Measurements from ENCODE around the gene HS6ST1.

- TF ChIP-seq, protein P1, sequence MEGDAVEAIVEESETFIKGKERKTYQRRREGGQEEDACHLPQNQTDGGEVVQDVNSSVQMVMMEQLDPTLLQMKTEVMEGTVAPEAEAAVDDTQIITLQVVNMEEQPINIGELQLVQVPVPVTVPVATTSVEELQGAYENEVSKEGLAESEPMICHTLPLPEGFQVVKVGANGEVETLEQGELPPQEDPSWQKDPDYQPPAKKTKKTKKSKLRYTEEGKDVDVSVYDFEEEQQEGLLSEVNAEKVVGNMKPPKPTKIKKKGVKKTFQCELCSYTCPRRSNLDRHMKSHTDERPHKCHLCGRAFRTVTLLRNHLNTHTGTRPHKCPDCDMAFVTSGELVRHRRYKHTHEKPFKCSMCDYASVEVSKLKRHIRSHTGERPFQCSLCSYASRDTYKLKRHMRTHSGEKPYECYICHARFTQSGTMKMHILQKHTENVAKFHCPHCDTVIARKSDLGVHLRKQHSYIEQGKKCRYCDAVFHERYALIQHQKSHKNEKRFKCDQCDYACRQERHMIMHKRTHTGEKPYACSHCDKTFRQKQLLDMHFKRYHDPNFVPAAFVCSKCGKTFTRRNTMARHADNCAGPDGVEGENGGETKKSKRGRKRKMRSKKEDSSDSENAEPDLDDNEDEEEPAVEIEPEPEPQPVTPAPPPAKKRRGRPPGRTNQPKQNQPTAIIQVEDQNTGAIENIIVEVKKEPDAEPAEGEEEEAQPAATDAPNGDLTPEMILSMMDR (IDR thresholded peaks at IDR 0.05; ENCODE audit: low read depth, low read length, missing input control) = no peak
- TF ChIP-seq JUND (IDR thresholded peaks at IDR 0.05) = no peak
- TF ChIP-seq, protein P2, sequence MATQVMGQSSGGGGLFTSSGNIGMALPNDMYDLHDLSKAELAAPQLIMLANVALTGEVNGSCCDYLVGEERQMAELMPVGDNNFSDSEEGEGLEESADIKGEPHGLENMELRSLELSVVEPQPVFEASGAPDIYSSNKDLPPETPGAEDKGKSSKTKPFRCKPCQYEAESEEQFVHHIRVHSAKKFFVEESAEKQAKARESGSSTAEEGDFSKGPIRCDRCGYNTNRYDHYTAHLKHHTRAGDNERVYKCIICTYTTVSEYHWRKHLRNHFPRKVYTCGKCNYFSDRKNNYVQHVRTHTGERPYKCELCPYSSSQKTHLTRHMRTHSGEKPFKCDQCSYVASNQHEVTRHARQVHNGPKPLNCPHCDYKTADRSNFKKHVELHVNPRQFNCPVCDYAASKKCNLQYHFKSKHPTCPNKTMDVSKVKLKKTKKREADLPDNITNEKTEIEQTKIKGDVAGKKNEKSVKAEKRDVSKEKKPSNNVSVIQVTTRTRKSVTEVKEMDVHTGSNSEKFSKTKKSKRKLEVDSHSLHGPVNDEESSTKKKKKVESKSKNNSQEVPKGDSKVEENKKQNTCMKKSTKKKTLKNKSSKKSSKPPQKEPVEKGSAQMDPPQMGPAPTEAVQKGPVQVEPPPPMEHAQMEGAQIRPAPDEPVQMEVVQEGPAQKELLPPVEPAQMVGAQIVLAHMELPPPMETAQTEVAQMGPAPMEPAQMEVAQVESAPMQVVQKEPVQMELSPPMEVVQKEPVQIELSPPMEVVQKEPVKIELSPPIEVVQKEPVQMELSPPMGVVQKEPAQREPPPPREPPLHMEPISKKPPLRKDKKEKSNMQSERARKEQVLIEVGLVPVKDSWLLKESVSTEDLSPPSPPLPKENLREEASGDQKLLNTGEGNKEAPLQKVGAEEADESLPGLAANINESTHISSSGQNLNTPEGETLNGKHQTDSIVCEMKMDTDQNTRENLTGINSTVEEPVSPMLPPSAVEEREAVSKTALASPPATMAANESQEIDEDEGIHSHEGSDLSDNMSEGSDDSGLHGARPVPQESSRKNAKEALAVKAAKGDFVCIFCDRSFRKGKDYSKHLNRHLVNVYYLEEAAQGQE (IDR thresholded peaks at IDR 0.05) = no peak
Observed at GRCh38 chr2:128366713-128367511, 48.2 kb upstream of the HS6ST1 start.
